ENCODE data around the gene RBMS2. TPM values are rescaled to one million over a fixed set of nuclear protein-coding genes. Genes with fewer than 3 reads are reported as not detected.
"Not testable (repeated sequence)": the region's sequence is repeated elsewhere in the genome, so short reads cannot be mapped to it uniquely, and the experiment has no call there.

The RBMS2 gene
- polyA plus RNA-seq, 1 donor: 36.7 TPM

DNA sequence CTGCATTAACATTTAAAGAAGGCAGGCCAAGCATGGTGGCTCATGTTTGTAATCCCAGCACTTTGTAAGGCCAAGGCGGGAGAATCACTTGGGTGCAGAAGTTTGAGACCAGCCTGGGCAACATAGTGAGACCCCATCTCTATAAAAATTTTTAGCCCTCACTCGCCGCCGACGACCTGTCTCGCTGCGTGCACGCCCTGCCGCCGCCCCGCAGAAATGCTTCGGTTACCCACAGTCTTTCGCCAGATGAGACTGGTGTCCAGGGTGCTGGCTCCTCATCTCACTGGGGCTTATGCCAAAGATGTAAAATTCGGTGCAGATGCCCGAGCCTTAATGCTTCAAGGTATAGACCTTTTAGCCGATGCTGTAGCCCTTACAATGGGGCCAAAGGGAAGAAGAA lies 10.8 kb upstream of the RBMS2 start:
- no peak for DNase-seq

DNA sequence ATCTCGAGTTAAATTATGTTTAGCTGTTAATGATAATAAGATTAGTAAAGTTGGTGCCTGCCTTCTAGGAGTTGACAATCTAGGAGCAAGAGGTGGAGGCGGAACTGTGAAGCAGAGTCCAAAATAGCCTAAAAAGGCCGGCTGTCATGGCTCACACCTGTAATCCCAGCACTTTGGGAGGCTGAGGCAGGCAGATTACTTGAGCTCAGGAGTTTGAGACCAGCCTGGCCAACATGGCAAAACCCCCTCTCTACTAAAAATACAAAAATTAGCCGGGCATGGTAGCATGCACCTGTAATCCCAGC lies 7.7 kb upstream of the RBMS2 start:
- DNase-seq: not testable (repeated sequence)

DNA sequence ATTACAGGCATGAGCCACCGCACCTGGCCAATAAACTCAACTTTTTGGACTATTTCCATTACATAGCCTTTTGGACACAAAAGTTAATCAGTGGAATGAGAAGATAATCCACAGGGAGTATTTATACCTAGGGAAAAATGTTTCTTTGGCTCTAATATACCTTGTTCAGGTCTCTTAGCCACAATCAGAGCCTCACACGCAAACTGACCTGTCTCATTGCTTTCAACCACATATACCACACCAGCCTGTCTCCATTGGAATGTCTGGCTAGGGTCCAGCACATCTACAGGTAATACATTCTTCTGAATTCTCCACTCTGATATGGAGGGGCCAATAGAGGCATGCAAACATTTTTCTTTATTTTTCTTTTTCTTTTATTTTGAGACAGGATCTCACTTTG lies 3.8 kb upstream of the RBMS2 start:
- no peak for DNase-seq

DNA sequence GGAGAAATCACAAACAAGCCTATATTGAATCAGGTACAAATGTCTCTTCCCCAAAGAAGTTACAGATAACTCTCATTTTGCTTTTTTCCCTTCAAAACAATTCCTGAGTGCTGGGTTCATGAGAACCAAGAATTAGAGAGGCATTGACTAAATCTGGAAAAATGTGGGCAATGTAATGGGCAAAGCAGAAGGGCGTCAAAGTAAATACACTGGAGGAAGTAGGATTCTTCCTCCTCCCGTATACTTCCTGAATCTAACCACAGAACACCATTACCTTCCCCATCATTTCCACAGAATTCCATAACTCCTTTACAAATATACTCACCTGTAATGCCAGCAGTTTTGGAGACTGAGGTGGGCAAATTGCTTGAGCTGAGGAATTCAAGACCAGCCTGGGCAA lies 3.0 kb upstream of the RBMS2 start:
- no peak for DNase-seq

DNA sequence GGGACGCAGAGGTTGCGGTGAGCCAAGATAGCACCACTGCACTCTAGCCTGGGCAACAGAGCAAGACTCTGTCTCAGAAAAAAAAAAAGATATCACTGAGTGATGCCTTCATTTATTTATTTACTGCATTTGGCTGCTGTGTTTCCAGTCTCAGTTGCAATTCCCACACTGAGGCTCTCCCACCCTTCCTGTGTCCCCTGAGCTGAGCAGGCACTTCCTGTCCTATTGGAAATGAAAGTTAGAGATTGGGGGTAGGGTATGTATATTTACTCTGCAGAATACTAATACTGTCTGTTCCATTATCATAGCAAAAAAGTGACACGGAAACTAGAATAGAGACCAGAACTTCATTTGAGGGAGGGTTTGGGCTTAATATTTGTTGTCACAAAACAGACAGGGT lies 1.6 kb upstream of the RBMS2 start:
- DNase-seq: no peak

DNA sequence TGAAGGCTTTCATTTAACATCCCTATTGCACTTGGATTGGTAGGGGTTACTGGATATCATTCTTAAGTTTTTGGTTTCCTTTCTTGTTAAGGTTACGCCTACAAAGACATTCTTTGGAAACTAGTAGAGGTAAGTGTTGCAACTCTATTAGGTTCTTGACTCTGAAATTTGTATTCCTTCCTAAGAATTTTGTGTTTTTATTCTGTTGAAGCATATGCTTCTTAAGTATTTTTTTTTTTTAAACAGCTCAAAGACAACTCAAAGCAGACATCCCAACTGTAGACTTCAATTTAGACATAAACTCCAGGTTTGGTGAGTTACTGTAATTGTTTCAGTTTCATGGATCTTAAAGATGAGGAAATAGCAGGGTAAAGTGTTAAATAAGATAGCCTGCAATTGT lies 1.1 kb upstream of the RBMS2 start:
- DNase-seq: no peak

DNA sequence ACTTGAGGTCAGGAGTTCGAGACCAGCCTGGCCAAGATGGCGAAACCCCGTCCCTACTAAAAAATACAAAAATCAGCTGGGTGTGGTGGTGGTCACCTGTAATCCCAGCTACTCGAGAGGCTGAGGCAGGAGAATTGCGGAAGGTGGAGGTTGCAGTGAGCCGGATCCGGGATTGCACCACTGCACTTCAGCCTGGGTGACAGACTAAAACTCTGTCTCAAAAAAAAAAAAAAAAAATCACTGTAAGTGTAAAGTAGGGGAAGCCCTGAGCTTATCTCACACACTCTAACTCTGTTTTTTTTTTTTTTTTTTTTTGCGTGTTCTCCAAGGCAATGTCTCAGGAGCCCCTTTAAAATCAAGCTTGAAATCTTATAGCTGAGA lies 421 bp upstream of the RBMS2 start:
- no peak for DNase-seq

DNA sequence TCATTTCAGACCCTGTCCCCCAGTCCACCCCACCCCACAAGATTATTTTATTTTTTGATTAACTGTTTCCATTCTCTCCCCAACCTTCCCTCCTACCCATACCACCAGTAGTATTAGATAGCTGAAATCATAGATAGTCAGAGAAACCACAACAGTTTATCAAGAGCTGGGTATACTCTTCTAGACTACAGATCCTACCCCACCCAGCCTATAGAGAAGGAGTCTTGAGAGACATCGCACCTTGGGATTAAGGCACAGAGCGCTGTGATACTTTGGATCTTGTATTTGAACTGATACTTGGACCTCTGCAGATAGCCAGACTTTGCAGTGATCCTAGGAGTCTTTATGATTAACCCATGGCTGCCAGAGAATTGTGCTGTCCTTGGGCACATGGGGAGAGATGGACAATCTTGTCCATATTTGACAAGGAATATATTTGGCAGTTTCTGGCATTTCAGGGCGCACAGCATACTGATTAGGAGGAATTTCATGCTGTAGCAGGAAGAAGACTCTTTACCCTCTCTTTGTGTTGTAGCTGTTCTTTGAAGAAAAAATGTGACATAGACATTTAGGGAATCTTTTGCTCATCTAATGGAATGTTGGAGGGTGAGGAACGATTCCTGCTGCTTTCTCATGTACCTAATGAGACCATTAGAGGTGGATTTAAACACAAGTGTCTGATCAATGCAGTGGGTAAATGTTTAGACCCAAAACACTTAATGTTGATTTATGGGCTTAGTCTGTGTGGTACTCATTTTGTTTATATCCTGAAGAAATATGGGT lies 982 bp downstream of the RBMS2 start:
- DNase-seq: peak; percentile 28

DNA sequence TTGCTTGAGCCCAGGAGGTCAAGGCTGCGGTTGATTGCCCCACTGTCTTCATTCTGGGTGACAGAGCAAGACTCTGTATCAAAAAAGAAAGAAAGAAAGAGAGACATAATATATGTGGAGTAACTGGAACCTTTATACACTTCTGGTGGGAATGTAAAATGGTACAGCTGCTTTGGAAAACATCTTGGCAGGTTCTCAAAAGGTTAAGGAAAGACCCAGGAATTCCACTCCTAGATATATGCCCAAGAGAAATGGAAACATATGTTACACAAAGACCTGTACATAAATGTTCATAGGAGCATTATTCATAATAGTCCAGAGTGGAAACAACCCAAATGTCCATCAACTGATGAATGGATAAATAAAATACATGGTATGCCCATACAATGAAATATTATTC lies 7.2 kb downstream of the RBMS2 start:
- no peak for DNase-seq

DNA sequence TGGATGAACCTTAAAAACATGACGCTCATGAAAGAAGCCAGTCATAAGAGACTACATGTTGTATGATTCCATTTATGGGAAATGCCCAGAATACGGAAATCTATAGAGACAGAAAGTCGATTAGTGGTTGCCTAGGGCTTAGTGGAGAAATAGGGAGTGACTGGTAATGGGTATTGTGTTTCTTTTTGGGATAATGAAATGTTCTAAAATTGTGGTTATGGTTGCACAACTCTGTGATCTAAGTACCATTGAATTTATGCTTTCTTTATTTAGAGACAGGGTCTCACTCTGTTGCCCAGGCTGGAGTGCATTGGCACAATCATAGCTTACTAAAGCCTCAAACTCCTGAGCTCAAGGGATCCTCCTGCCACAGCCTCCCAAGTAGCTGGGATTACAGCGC lies 8.0 kb downstream of the RBMS2 start:
- DNase-seq: no peak

DNA sequence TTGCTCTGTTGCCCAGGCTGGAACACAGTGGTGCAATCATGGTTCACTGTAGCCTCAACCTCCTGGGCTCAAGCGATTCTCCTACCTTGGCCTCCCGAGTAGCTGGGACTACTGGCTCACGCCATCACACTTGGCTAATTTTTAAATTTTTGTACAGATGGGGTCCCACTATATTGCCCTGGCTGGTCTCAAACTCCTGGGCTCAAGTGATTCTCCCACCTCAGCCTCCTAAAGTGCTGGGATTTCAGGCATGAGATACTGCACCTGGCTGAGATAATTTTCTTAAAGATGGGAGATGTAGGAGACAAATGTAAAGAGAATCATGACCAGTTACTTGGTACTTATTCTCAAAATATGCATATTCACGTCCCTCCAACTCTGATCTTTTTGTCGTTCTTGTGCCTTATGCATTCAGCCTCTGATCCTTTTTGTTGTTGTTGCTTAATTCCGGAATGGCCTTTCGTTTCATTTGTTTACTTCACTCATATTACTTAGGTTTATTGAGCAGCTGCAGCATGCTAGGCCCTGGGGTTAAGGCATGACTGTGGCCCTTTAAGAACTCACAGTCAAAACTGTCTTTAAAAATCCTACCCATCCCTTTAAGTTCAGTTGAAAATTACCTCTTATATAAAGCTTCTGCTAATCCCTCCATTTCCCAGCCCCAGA lies 8.9 kb downstream of the RBMS2 start:
- DNase-seq: no peak

DNA sequence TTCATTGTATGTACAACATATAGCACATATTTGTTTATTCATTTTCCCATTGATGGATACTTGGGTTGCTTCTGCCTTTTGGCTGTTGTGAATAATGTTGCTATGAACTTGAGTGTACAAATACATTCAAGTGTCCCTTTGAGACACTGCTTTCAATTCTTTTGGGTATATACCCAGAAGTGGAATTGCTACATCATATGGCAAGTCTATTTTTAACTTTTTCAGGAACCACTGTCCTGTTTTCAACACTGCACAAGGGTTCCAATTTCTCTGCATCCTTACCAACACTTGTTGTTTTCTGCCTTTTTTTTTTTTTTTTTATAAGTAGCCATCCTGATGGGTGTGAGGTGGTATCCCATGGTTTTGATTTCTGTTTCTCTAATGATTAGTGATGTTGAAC lies 15.9 kb downstream of the RBMS2 start:
- DNase-seq: no peak

DNA sequence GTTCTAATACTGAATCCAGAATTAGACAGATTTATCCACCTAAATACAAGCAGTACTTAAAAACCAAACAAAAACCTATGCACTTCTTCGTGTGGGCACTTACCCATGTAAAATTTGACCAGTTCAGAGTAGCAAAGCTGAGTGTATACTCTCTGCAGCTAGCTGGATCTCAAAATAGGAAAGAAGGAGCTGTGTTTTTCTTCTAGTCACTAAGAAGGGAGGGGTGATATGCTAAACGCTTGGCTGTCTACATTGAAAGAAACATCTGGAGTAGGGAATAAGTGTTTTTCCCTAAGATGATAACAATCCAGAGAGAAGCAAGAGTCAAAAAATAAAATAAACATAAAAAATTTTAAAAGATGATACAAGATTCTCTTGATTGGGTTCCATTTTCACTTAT lies 20.0 kb downstream of the RBMS2 start:
- no peak for DNase-seq

DNA sequence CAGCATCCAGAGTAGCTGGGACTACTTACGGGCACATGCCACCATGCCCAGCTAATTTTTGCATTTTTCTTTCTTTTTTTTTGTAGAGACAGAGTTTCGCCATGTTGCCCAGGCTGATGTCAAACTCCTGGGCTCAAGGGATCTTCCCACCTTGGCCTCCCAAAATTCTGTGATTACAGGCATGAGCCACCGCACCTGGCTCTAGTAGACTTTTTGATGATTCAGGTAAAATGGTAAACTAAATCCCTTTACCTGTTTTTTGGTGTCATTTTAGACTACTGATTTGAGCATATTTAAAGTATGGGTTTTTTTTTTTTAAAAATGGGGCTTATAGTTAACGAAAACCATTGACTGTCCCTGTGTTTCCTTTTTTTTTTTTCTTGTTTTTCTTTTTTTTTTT lies 20.5 kb downstream of the RBMS2 start:
- DNase-seq: no peak

DNA sequence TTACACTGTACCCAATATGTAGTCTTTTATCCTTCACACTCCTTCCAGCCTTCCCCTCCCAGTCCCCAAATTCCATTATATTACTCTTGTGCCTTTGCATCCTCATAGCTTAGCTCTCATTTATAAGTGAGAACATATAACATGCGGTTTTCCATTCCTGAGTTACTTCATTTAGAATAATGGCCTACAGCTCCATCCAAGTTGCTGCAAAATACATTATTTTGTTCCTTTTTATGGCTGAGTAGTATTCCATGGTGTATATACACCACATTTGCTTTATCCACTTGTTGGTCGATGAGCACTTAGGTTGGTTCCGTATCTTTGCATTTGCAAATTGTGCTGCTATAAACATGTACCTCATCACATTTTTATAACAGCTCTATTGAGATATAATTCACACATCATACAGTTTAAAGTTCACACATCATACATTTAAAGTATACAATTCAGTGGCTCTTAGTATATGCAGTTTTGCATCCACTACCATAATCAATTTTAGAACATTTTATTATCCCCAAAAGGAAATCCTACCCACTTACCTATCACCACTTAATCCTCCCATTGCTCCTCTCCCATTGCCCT lies 23.5 kb downstream of the RBMS2 start:
- DNase-seq: no peak

DNA sequence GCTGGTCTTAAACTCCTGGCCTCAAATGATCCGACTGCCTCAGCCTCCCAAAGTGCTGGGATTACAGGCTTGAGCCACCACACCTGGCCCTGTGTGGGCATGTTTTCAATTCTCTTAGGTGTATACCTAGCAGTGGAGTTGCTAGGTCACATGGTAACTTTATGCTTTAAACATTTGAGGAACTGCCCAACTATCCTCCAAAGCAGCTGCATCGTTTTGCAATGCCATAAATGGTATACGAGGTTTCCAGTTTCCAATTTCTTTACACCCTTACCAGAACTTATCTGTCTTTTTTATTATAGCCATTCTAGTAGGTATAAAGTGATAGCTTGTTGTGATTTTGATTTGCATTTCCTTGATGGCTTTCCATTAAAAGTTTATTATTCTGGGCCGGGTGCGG lies 25.1 kb downstream of the RBMS2 start:
- DNase-seq: no peak

DNA sequence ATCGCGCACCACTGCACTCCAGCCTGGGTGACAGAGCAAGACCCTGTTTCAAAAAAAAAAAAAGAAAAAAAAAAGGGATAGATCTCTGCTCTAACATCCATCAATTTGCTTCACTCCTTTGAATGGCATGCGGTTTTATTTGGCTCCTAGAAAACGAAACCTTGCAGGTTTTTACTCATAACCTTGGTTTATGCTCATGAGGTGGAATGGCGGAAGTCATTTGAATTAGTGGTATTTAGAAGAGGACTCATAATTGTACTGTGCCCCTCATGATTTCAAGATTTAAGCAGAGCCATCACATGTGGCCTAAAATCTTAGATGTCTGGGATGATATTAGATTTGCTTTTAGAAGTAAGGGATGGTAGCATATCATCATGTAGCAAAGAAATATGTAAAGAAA lies 29.4 kb downstream of the RBMS2 start:
- no peak for DNase-seq

DNA sequence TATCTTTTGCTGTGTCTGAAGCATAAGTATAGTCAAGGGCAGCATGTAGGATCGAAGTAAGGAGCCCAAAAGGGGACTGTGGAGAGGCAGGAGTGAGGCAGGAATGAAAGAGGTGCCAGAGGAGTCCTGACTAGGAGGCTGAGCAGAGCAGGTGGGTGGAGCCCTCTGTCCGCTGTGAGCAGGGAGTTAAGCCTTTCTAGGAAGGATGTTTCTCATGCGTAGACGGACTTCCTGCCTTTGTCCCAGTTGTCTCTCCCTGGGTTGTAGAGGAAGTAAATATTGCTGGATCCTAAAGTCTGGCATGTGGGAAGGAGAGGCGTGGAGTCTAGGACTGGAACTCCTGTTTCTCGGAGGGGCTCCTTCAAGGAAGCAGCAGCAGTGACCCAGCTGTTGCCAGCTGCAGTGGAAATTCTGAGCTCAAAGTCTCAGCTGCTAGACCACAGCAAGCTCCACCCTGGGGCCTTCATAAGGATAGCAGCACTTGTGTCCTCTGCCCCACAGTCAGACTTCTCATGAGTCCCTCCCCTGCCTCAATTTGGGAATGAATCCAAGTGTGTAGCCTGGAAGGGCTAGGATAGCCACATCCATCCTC lies 44.0 kb downstream of the RBMS2 start:
- DNase-seq: peak; percentile 89

DNA sequence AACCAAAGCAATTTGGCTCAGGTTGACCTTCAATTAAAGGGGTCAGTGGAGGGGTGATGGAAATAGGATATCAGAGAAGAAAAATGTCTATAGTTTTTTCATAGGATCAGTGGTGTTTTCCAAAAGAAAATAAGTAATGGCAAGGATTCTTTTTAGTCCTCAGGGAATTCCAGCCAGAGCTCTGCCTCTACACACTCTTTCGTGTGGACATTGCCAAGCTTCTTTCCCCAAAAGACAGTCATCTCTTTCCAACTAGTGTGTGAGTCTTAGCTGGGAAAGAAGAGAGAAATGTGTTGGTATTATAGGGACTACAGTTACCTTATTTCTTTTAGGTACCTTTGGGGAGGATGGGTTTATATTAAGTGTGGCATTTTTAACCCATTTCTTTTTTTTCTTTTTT lies 46.5 kb downstream of the RBMS2 start:
- DNase-seq: no peak

DNA sequence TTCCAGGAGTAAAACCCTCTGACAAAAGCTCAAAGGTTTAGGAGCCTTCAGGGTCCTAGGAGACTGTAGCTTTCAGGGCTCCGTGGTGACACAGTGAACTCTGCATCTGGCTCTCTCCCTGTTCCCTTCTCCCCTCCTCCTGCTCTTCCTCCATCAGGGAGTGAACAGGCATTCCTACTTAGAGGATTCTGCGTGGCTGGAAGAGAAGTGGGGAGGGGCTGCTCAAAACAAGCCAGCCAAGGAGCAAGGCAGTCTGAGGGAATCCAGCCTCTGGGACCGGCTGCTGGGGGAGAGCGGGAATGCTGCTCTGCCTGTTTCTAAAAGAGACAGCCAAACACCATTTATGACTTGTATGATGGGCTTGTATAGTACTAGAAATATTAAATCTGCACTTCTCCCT lies 49.5 kb downstream of the RBMS2 start:
- no peak for DNase-seq

DNA sequence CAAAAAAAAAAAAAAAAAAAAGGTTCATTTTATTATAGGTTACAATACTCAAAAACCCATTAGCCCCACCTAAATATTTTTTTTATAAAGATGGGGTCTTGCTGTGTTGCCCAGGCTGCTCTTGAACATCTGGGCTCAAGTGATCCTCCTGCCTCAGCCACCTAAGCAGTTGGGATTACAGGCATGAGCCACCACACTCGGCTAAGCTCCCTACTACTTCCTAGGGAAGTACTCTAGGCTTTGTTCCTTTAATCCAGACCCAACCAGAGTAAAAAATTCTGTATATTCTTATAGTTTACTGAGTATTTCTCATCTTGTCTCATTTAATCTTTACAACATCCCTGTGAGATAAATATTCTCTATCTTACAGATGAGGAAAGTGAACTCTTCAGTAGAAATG lies 50.7 kb downstream of the RBMS2 start:
- no peak for DNase-seq

DNA sequence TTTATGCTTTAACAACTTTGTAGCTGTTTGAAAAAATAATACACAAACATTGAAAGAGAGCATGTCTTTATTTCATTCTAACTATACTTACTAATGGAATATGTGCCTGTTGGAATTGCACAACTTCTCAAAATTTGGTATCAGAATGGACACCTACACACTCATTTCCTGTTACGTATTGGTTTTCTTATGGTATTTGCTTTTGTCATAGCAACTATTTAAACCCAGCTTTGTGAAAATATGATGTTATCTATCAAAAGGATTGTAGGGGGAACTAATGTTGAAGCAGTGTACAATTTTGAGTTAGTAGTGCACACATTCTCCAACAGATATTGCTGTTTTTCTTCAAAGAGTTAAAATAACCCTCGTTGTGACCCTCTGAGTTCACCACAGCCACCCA lies 52.6 kb downstream of the RBMS2 start:
- no peak for DNase-seq

DNA sequence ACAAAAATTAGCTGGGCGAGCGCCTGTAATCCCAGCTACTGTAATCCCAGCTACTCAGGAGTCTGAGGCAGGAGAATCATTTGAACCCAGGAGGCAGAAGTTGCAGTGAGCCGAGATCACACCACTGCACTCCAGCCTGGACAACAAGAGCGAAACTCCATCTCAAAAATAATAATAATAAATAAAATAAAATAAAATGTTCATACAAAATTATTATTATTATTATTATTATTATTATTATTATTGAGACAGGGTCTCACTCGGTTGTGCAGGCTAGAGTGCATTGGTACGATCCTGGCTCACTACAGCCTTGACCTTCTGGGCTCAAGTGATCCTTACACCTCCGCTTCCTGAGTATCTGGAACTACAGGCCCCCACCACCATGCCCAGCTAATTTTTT lies 55.6 kb downstream of the RBMS2 start:
- DNase-seq: not testable (repeated sequence)
